Measurements from ENCODE around the gene KIAA1671. TPM values are rescaled to one million over a fixed set of nuclear protein-coding genes. Genes with fewer than 3 reads are reported as not detected.
A peak's percentile ranks its signal among the peaks of the same experiment; 100 is the strongest.

Gene KIAA1671
- total and polyA plus RNA-seq, 2 of the 13 experiments (the other 11 are each of a cell fraction or from before 2014, with no cell fraction given): 13.5 to 13.6 TPM

DNA sequence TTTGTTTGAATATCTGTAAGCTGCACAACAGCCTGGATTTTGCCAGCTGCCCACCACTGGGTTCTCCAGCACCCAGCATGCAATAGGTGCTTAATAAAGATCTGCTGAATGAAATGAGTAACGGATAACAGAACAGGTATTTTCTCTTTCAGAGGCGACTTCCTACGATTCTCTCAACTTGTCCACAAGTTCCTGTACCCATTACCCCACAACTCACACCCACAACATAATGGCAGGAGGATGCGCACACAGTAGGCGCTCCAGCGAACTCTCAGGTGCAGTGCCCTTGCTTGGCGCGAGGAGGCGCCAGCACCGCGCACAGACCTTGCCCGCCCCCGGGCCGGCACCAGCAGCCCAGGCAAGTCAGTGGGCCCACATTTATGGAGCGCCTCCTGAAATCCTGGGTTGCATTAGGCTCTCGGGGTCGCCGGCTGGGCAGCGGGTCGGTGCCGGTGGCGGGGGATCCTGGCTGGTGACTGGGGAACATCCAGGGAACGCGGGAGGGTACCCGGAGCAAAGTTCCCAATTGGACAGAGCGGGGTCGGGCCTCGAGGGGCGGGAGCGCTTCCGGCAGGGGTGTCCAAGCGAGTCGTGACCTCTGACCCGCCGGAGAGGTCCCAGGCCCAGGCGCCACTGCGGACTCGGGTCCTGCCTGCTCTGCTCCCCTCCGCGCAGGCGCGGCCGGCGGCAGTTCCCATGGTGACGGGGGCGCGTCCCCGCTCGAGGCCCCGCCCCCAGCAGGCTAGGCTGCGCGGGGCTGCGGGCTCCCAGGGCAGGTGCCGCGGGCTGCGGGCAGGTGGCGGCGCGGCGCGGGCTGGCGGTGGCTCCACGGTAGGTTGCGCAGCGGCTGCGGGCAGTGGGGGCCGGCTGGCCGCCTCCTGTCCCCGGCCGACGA is at the start of gene KIAA1671 (continued):
- TF ChIP-seq, protein P1, sequence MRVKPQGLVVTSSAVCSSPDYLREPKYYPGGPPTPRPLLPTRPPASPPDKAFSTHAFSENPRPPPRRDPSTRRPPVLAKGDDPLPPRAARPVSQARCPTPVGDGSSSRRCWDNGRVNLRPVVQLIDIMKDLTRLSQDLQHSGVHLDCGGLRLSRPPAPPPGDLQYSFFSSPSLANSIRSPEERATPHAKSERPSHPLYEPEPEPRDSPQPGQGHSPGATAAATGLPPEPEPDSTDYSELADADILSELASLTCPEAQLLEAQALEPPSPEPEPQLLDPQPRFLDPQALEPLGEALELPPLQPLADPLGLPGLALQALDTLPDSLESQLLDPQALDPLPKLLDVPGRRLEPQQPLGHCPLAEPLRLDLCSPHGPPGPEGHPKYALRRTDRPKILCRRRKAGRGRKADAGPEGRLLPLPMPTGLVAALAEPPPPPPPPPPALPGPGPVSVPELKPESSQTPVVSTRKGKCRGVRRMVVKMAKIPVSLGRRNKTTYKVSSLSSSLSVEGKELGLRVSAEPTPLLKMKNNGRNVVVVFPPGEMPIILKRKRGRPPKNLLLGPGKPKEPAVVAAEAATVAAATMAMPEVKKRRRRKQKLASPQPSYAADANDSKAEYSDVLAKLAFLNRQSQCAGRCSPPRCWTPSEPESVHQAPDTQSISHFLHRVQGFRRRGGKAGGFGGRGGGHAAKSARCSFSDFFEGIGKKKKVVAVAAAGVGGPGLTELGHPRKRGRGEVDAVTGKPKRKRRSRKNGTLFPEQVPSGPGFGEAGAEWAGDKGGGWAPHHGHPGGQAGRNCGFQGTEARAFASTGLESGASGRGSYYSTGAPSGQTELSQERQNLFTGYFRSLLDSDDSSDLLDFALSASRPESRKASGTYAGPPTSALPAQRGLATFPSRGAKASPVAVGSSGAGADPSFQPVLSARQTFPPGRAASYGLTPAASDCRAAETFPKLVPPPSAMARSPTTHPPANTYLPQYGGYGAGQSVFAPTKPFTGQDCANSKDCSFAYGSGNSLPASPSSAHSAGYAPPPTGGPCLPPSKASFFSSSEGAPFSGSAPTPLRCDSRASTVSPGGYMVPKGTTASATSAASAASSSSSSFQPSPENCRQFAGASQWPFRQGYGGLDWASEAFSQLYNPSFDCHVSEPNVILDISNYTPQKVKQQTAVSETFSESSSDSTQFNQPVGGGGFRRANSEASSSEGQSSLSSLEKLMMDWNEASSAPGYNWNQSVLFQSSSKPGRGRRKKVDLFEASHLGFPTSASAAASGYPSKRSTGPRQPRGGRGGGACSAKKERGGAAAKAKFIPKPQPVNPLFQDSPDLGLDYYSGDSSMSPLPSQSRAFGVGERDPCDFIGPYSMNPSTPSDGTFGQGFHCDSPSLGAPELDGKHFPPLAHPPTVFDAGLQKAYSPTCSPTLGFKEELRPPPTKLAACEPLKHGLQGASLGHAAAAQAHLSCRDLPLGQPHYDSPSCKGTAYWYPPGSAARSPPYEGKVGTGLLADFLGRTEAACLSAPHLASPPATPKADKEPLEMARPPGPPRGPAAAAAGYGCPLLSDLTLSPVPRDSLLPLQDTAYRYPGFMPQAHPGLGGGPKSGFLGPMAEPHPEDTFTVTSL (CRISPR knock-in tag; IDR thresholded peaks at IDR 0.05; ENCODE audit: borderline replicate concordance): no peak
- TF ChIP-seq PLRG1 (conservative IDR thresholded peaks at IDR 0.05) (no peak), TCF7 (IDR thresholded peaks at IDR 0.05; ENCODE audit: low read depth) (no peak), DMAP1 (CRISPR knock-in tag; IDR thresholded peaks at IDR 0.05) (peak; percentile 60; the same call in 1 of the 2 replicates), HHEX (CRISPR knock-in tag; IDR thresholded peaks at IDR 0.05) (no peak), ZNF562 (CRISPR knock-in tag; IDR thresholded peaks at IDR 0.05; ENCODE audit: borderline replicate concordance) (no peak), ZNF446 (CRISPR knock-in tag; IDR thresholded peaks at IDR 0.05) (no peak), CENPT (CRISPR knock-in tag; IDR thresholded peaks at IDR 0.05; ENCODE audit: low read depth) (no peak), SMARCE1 (IDR thresholded peaks at IDR 0.05; ENCODE audit: borderline replicate concordance) (no peak), ZNF720 (CRISPR knock-in tag; IDR thresholded peaks at IDR 0.05) (no peak), ZNF44 (CRISPR knock-in tag; IDR thresholded peaks at IDR 0.05) (0 out of 2 replicates have a peak, but pooled peaks have one; percentile 40), SP2 (CRISPR knock-in tag; IDR thresholded peaks at IDR 0.05) (no peak; the same call in 1 of the 2 replicates)
- TF ChIP-seq, protein P2, sequence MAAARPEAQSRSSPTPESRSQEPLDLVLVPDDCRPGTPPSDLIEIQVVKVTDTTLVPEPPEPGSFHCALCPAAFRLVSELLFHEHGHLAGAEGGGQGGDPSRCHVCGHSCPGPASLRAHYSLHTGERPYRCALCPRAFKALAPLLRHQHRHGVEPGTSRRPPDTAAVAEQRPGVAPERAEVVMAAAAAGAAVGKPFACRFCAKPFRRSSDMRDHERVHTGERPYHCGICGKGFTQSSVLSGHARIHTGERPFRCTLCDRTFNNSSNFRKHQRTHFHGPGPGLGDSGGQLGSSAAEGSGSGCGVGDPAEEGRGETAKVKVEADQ (CRISPR knock-in tag; IDR thresholded peaks at IDR 0.05; ENCODE audit: borderline replicate concordance): no peak; the same call in 1 of the 2 replicates
- TF ChIP-seq, protein P3, sequence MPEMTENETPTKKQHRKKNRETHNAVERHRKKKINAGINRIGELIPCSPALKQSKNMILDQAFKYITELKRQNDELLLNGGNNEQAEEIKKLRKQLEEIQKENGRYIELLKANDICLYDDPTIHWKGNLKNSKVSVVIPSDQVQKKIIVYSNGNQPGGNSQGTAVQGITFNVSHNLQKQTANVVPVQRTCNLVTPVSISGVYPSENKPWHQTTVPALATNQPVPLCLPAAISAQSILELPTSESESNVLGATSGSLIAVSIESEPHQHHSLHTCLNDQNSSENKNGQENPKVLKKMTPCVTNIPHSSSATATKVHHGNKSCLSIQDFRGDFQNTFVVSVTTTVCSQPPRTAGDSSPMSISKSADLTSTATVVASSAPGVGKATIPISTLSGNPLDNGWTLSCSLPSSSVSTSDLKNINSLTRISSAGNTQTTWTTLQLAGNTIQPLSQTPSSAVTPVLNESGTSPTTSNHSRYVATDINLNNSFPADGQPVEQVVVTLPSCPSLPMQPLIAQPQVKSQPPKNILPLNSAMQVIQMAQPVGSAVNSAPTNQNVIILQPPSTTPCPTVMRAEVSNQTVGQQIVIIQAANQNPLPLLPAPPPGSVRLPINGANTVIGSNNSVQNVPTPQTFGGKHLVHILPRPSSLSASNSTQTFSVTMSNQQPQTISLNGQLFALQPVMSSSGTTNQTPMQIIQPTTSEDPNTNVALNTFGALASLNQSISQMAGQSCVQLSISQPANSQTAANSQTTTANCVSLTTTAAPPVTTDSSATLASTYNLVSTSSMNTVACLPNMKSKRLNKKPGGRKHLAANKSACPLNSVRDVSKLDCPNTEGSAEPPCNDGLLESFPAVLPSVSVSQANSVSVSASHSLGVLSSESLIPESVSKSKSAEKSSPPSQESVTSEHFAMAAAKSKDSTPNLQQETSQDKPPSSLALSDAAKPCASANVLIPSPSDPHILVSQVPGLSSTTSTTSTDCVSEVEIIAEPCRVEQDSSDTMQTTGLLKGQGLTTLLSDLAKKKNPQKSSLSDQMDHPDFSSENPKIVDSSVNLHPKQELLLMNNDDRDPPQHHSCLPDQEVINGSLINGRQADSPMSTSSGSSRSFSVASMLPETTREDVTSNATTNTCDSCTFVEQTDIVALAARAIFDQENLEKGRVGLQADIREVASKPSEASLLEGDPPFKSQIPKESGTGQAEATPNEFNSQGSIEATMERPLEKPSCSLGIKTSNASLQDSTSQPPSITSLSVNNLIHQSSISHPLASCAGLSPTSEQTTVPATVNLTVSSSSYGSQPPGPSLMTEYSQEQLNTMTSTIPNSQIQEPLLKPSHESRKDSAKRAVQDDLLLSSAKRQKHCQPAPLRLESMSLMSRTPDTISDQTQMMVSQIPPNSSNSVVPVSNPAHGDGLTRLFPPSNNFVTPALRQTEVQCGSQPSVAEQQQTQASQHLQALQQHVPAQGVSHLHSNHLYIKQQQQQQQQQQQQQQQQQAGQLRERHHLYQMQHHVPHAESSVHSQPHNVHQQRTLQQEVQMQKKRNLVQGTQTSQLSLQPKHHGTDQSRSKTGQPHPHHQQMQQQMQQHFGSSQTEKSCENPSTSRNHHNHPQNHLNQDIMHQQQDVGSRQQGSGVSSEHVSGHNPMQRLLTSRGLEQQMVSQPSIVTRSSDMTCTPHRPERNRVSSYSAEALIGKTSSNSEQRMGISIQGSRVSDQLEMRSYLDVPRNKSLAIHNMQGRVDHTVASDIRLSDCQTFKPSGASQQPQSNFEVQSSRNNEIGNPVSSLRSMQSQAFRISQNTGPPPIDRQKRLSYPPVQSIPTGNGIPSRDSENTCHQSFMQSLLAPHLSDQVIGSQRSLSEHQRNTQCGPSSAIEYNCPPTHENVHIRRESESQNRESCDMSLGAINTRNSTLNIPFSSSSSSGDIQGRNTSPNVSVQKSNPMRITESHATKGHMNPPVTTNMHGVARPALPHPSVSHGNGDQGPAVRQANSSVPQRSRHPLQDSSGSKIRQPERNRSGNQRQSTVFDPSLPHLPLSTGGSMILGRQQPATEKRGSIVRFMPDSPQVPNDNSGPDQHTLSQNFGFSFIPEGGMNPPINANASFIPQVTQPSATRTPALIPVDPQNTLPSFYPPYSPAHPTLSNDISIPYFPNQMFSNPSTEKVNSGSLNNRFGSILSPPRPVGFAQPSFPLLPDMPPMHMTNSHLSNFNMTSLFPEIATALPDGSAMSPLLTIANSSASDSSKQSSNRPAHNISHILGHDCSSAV (CRISPR knock-in tag; IDR thresholded peaks at IDR 0.05; ENCODE audit: borderline replicate concordance): no peak
